ENCODE data around the gene INSYN2A. TPM values are rescaled to one million over a fixed set of nuclear protein-coding genes. Genes with fewer than 3 reads are reported as not detected.

Gene INSYN2A
- total and polyA plus RNA-seq, 2 of the 13 experiments (the other 11 are each of a cell fraction or from before 2014, with no cell fraction given): not detected

- TF ChIP-seq STAT6 (CRISPR knock-in tag; IDR thresholded peaks at IDR 0.05; ENCODE audit: borderline replicate concordance): no peak
- no peak for TF ChIP-seq FIP1L1 (IDR thresholded peaks at IDR 0.05; ENCODE audit: borderline replicate concordance, insufficient read depth, low read depth, low read length)
- TF ChIP-seq TCF7 (IDR thresholded peaks at IDR 0.05; ENCODE audit: low read depth): no peak
- TF ChIP-seq ZNF136 (CRISPR knock-in tag; IDR thresholded peaks at IDR 0.05; ENCODE audit: low read depth): no peak
- TF ChIP-seq ZNF44 (CRISPR knock-in tag; IDR thresholded peaks at IDR 0.05): no peak
These were observed 34.9 kb downstream of the INSYN2A start (continued) for GRCh38 chr10:127161482-127161881.

DNA sequence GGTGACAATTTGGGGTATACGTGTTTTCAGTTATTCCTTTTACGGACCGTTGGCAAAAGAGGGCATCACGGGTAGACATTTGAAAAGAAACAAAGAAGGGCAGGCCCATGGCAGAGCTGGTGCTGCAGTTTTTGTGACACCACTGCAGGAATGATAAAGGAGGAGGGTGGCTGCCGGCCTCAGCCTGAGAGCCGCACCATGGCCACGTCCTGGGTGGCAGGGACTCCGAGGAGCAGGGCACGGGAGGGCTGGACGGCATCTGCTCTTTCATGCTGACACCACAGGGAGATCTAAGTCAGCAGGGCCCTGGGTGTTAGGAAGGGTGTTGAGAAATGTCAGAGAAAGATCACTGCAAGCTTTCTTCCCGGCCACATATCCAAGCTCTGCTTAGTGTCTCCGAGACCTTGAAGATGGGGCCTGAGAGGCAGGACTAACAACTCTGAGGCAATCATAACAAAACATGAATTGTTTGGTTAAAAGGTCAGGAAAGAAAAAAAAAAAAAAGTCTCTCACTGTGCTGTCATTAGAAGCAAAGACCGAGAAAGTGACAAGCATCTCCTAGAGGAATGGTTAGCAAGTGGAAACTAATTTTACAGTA is 36.6 kb downstream of the INSYN2A start:
- intact Hi-C loops (cut with micrococcal nuclease; ENCODE audit: unreplicated experiment) (no loop called here), in situ Hi-C loops (cut with HindIII; ENCODE audit: extremely low pct_ligation_motif_present, low pct_unique_long_range_greater_than_20kb) (no loop called here)
- DNase-seq (ENCODE audit: low spot score) (no peak), FAIRE-seq (no peak), ATAC-seq (no peak)
- ChIA-PET CTCF (ENCODE audit: low intra/inter-chr PET ratio, low total read pairs) (no interaction called here), POLR2A (no interaction called here)
- no peak overlapping the region for H3K4me3 ChIP-seq (replicated peaks in 1 of 3; ENCODE audit: insufficient read depth in 1 of 3, low read depth in 2 of 3, low read length in 3 of 3)
- no peaks in the 10 kb centered on the region for H3K79me2 ChIP-seq (ENCODE audit: insufficient read depth, low read length)
- H3K27ac ChIP-seq (ENCODE audit: extremely low read length, insufficient read depth, low read length): no peak overlapping the region
- H4K20me1 ChIP-seq (ENCODE audit: insufficient read depth, low read length): no peaks in the 10 kb centered on the region
- WGBS (ENCODE audit: low lambda C conversion rate): 93% methylated on average over 13 of the region's 13 CpGs
- H2AFZ ChIP-seq (ENCODE audit: low read length): no peak overlapping the region
- H3K27me3 ChIP-seq (ENCODE audit: control insufficient read depth in 1 of 2, insufficient read depth in 2 of 2, low read length in 2 of 2): no peaks in the 10 kb centered on the region
- H3K4me1 ChIP-seq (ENCODE audit: insufficient read depth, low read length): no peaks in the 10 kb centered on the region
- H3K9ac ChIP-seq (ENCODE audit: insufficient read depth, low read depth, low read length): no peak overlapping the region
- H3K9me3 ChIP-seq (ENCODE audit: low read length): no peaks in the 10 kb centered on the region
- H3K4me2 ChIP-seq (ENCODE audit: low read depth, low read length): no peak overlapping the region
- no TSS peak for BruUV-seq (replicated peaks)
- H3K36me3 ChIP-seq (replicated peaks in 1 of 2; ENCODE audit: control insufficient read depth in 1 of 2, insufficient read depth in 2 of 2, low read length in 2 of 2): no peaks in the 10 kb centered on the region
- TF ChIP-seq ZNF773 (CRISPR knock-in tag; IDR thresholded peaks at IDR 0.05; ENCODE audit: borderline replicate concordance) (no peak), ZNF263 (CRISPR knock-in tag; IDR thresholded peaks at IDR 0.05) (no peak), PBX2 (CRISPR knock-in tag; IDR thresholded peaks at IDR 0.05) (no peak), ZNF687 (CRISPR knock-in tag; IDR thresholded peaks at IDR 0.05) (no peak), FOXJ3 (CRISPR knock-in tag; IDR thresholded peaks at IDR 0.05; ENCODE audit: borderline replicate concordance) (no peak), GZF1 (CRISPR knock-in tag; IDR thresholded peaks at IDR 0.05) (no peak), ZNF230 (CRISPR knock-in tag; IDR thresholded peaks at IDR 0.05) (no peak), MAZ (IDR thresholded peaks at IDR 0.05; ENCODE audit: borderline replicate concordance, low read depth, low read length) (no peak), MAZ (CRISPR knock-in tag; IDR thresholded peaks at IDR 0.05; ENCODE audit: low read depth) (no peak), ZNF879 (CRISPR knock-in tag; IDR thresholded peaks at IDR 0.05) (no peak)

Measured in HepG2 (cell line).